Measurements from ENCODE around the gene STT3B. TPM values are rescaled to one million over a fixed set of nuclear protein-coding genes. Genes with fewer than 3 reads are reported as not detected.

The STT3B gene
- total and polyA plus RNA-seq, 2 donors from 2014 or later = 44.7 to 89.9 TPM

GRCh38 chr3:31667582-31667981, 134.9 kb downstream of the STT3B start:
- Histone ChIP-seq H3K4me3 (ENCODE audit: low read length in 3 of 3) (no peak overlapping the region), H3K36me3 (ENCODE audit: control insufficient read depth in 2 of 3, insufficient read depth in 3 of 3, low read length in 3 of 3) (no peaks in the 10 kb centered on the region), H3K27ac (ENCODE audit: low read depth in 2 of 2, low read length in 2 of 2) (no peak overlapping the region), H3K9me3 (ENCODE audit: control insufficient read depth in 2 of 3, insufficient read depth in 1 of 3, low read length in 3 of 3) (no peaks in the 10 kb centered on the region), H3K4me1 (ENCODE audit: control insufficient read depth in 2 of 3, insufficient read depth in 2 of 3, low read depth in 1 of 3, low read length in 3 of 3) (peaks cover 0 to 15% (median 12%) of the 10 kb centered on the region in 3 donors), H3K9ac (ENCODE audit: low read length in 3 of 3) (no peak overlapping the region), H3K27me3 (ENCODE audit: control insufficient read depth, insufficient read depth, low read length) (no peaks in the 10 kb centered on the region)
- DNase-seq (no peak), FAIRE-seq (no peak)
- intact Hi-C loops (cut with DNase I) = no loop called here
- TF ChIP-seq CTCF (IDR thresholded peaks at IDR 0.05; ENCODE audit: borderline replicate concordance, extremely low read depth, insufficient read depth) = no peak

GRCh38 chr3:31668242-31668641, 135.5 kb downstream of the STT3B start:
- Histone ChIP-seq H3K4me3 (ENCODE audit: low read length in 3 of 3) (no peak overlapping the region), H3K36me3 (ENCODE audit: control insufficient read depth in 2 of 3, insufficient read depth in 3 of 3, low read length in 3 of 3) (no peaks in the 10 kb centered on the region), H3K9me3 (ENCODE audit: control insufficient read depth in 2 of 3, insufficient read depth in 1 of 3, low read length in 3 of 3) (no peaks in the 10 kb centered on the region), H3K4me1 (ENCODE audit: control insufficient read depth in 2 of 3, insufficient read depth in 2 of 3, low read depth in 1 of 3, low read length in 3 of 3) (peaks cover 0 to 15% (median 5%) of the 10 kb centered on the region in 3 donors), H3K9ac (ENCODE audit: low read length in 3 of 3) (no peak overlapping the region), H3K27me3 (ENCODE audit: control insufficient read depth, insufficient read depth, low read length) (no peaks in the 10 kb centered on the region), H3K27ac (ENCODE audit: low read depth in 2 of 2, low read length in 2 of 2) (no peak overlapping the region)
- FAIRE-seq (no peak), DNase-seq (no peak)
- intact Hi-C loops (cut with DNase I) = no loop called here
- no peak for TF ChIP-seq CTCF (IDR thresholded peaks at IDR 0.05; ENCODE audit: borderline replicate concordance, extremely low read depth, insufficient read depth)

- no peak for TF ChIP-seq CTCF (IDR thresholded peaks at IDR 0.05; ENCODE audit: borderline replicate concordance, extremely low read depth, insufficient read depth)
- FAIRE-seq = no peak
Observed at GRCh38 chr3:31670136-31670535, 137.4 kb downstream of the STT3B start.

GRCh38 chr3:31670722-31671121, 138.0 kb downstream of the STT3B start:
- Histone ChIP-seq H3K4me1 (ENCODE audit: control insufficient read depth in 2 of 3, insufficient read depth in 2 of 3, low read depth in 1 of 3, low read length in 3 of 3) (peaks cover 0 to 13% (median 5%) of the 10 kb centered on the region in 3 donors), H3K4me3 (ENCODE audit: low read length in 3 of 3) (no peak overlapping the region), H3K27me3 (ENCODE audit: control insufficient read depth, insufficient read depth, low read length) (no peaks in the 10 kb centered on the region), H3K27ac (ENCODE audit: low read depth in 2 of 2, low read length in 2 of 2) (peak overlapping the region in 1 of 2 donors; percentile 16), H3K9me3 (ENCODE audit: control insufficient read depth in 2 of 3, insufficient read depth in 1 of 3, low read length in 3 of 3) (no peaks in the 10 kb centered on the region), H3K36me3 (ENCODE audit: control insufficient read depth in 2 of 3, insufficient read depth in 3 of 3, low read length in 3 of 3) (no peaks in the 10 kb centered on the region), H3K9ac (ENCODE audit: low read length in 3 of 3) (no peak overlapping the region)
- intact Hi-C loops (cut with DNase I) = no loop called here
- TF ChIP-seq CTCF (IDR thresholded peaks at IDR 0.05; ENCODE audit: borderline replicate concordance, extremely low read depth, insufficient read depth) = no peak
- FAIRE-seq (no peak), DNase-seq (no peak)

More at GRCh38 chr3:31670136-31670535, 137.4 kb downstream of the STT3B start:
- Histone ChIP-seq H3K36me3 (ENCODE audit: control insufficient read depth in 2 of 3, insufficient read depth in 3 of 3, low read length in 3 of 3) (no peaks in the 10 kb centered on the region), H3K27ac (ENCODE audit: low read depth in 2 of 2, low read length in 2 of 2) (no peak overlapping the region), H3K4me3 (ENCODE audit: low read length in 3 of 3) (no peak overlapping the region), H3K27me3 (ENCODE audit: control insufficient read depth, insufficient read depth, low read length) (no peaks in the 10 kb centered on the region), H3K9ac (ENCODE audit: low read length in 3 of 3) (no peak overlapping the region), H3K4me1 (ENCODE audit: control insufficient read depth in 2 of 3, insufficient read depth in 2 of 3, low read depth in 1 of 3, low read length in 3 of 3) (peaks cover 0 to 15% (median 5%) of the 10 kb centered on the region in 3 donors), H3K9me3 (ENCODE audit: control insufficient read depth in 2 of 3, insufficient read depth in 1 of 3, low read length in 3 of 3) (no peaks in the 10 kb centered on the region)
- intact Hi-C loops (cut with DNase I) = no loop called here
- peak in 1 of 5 donors; percentile 50 for DNase-seq

All from kidney (tissue), 14 donors.